ENCODE data around the gene HIP1R.

HIP1R gene

DNA sequence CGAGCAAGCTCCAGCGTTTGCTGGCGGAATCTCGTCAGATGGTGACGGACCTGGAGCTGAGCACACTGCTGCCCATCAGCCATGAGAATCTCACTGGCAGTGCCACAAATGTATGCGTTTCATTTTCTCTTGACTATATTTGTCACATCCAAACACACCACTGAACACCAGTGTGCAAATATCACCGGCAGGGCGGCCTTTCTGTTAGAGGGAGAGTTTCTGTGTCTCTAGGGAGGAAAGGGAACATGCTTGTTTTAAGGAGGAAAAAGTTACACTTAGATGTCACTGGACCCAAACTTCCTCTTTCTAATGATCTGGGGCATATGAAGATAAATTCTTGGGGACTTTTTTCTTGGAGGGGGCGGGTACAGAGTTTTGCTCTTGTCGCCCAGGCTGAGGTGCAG, 21.9 kb upstream of the HIP1R start:
- Mint-ChIP-seq H3K27me3 (no peaks in the 10 kb centered on the region), H3K36me3 (ENCODE audit: insufficient read depth) (no peaks in the 10 kb centered on the region), H3K4me1 (ENCODE audit: low read depth in 2 of 2) (no peaks in the 10 kb centered on the region), H3K27ac (no peak overlapping the region), H3K9me3 (no peaks in the 10 kb centered on the region), H3K4me3 (no peak overlapping the region)
- ATAC-seq (replicated peaks) (peak; percentile 32), DNase-seq (no peak)

DNA sequence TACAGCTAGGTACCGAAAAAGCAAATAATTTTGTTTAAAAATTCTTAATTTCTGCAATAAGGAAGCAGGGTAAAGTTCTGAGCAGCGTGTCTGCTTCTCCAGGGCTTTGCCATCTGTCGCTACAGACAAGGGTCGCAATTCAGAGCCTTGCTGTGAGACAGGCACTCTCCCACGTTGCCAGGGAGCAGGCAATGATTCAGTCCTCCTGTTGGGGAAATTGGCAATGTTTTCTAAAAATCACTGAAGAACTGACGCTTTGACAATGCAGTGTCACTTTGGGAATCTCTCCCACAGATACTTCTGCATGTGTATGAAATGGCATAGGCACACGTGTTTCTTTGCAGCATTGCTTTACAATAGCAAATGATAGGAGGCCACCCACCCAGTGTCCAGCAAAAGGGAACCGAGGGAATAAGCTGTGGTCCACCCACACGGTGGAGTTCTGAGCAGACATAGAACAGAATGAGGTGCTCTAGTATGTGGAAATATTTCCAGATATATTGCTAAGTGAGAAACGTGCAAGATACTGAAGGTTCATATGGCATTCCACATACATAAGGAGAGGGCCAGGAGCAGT, 16.0 kb upstream of the HIP1R start:
- ATAC-seq (replicated peaks) (no peak), DNase-seq (no peak)
- peaks cover 0 to 7% of the 10 kb centered on the region in 2 donors for H3K27me3 Mint-ChIP-seq
- peak overlapping the region in 1 of 2 donors; percentile 57 for H3K27ac Mint-ChIP-seq
- no peaks in the 10 kb centered on the region for H3K4me1 Mint-ChIP-seq (ENCODE audit: low read depth in 2 of 2)
- no peaks in the 10 kb centered on the region for H3K36me3 Mint-ChIP-seq (ENCODE audit: insufficient read depth)
- no peak overlapping the region for H3K4me3 Mint-ChIP-seq
- no peaks in the 10 kb centered on the region for H3K9me3 Mint-ChIP-seq

DNA sequence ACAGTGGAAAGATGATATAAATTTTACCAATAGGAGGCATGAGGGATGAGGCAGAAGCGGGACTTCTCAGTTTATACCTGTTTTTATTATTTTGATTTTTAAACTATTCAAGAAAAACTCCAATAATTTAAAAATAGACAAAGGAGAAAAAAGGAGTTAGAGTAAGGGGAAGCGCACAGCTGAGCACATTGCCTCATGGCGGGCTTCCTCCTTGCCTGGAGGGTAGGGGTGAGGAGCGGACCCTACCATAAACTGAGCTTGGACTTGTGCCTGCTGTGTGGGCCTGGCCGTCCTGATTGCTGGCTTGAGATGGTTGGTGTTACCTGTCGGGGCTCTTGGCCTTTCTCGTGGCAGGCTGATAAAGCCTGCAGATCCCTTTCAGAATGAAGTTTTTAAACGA, 15.1 kb upstream of the HIP1R start:
- Mint-ChIP-seq H3K4me1 (ENCODE audit: low read depth in 2 of 2) (no peaks in the 10 kb centered on the region), H3K36me3 (ENCODE audit: insufficient read depth) (no peaks in the 10 kb centered on the region), H3K4me3 (no peak overlapping the region), H3K9me3 (no peaks in the 10 kb centered on the region), H3K27me3 (peaks cover 0 to 7% of the 10 kb centered on the region in 2 donors), H3K27ac (peak overlapping the region in 1 of 2 donors; percentile 57)
- DNase-seq = no peak
- ATAC-seq (replicated peaks) = no peak

DNA sequence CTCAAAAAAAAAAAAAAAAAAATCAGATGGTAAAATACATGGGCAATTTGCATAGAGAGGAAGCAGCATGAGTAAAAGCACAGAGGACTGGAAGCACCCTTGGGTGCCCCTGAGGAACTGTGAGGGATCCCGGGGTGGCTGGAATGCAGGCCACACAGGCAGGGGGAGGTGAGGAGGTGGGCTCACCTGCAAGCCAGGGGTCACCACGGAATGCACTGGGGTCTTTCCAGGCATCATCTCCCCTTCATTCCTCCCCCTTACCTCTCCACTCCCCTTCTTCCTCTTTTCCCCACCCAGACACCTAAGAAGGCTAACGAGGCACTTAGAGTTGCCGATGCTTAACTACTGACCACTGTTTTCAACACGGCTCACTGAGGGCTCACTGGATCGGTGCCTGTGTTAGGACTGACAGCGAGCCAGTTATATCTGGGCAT, 14.4 kb upstream of the HIP1R start:
- no peaks in the 10 kb centered on the region for H3K36me3 Mint-ChIP-seq (ENCODE audit: insufficient read depth)
- peaks cover 0 to 7% of the 10 kb centered on the region in 2 donors for H3K27me3 Mint-ChIP-seq
- H3K4me1 Mint-ChIP-seq (ENCODE audit: low read depth in 2 of 2) = no peaks in the 10 kb centered on the region
- H3K9me3 Mint-ChIP-seq = no peaks in the 10 kb centered on the region
- DNase-seq = no peak
- H3K4me3 Mint-ChIP-seq = no peak overlapping the region
- ATAC-seq (replicated peaks) = no peak
- no peak overlapping the region for H3K27ac Mint-ChIP-seq

DNA sequence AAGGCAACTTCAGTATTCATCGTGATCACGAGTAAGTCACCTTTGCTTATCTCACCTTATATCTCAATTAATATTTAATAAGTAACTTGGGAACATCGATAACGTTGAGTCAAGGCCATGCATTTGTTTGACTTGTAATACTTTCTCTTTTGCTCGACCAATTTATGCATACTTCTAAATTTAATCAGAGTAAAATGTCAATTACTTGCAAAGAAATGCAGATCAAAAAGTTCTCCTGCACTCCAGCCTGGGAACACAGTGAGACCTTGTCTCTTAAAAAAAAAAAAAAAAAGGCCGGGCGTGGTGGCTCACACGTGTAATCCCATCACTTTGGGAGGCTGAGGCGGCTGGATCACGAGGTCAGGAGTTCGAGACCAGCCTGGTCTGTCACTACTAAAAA, 11.8 kb upstream of the HIP1R start:
- no peaks in the 10 kb centered on the region for H3K36me3 Mint-ChIP-seq (ENCODE audit: insufficient read depth)
- no peaks in the 10 kb centered on the region for H3K4me1 Mint-ChIP-seq (ENCODE audit: low read depth in 2 of 2)
- ATAC-seq (replicated peaks) = no peak
- peaks cover 0 to 7% of the 10 kb centered on the region in 2 donors for H3K27me3 Mint-ChIP-seq
- no peaks in the 10 kb centered on the region for H3K9me3 Mint-ChIP-seq
- DNase-seq = no peak
- H3K4me3 Mint-ChIP-seq = no peak overlapping the region
- no peak overlapping the region for H3K27ac Mint-ChIP-seq

DNA sequence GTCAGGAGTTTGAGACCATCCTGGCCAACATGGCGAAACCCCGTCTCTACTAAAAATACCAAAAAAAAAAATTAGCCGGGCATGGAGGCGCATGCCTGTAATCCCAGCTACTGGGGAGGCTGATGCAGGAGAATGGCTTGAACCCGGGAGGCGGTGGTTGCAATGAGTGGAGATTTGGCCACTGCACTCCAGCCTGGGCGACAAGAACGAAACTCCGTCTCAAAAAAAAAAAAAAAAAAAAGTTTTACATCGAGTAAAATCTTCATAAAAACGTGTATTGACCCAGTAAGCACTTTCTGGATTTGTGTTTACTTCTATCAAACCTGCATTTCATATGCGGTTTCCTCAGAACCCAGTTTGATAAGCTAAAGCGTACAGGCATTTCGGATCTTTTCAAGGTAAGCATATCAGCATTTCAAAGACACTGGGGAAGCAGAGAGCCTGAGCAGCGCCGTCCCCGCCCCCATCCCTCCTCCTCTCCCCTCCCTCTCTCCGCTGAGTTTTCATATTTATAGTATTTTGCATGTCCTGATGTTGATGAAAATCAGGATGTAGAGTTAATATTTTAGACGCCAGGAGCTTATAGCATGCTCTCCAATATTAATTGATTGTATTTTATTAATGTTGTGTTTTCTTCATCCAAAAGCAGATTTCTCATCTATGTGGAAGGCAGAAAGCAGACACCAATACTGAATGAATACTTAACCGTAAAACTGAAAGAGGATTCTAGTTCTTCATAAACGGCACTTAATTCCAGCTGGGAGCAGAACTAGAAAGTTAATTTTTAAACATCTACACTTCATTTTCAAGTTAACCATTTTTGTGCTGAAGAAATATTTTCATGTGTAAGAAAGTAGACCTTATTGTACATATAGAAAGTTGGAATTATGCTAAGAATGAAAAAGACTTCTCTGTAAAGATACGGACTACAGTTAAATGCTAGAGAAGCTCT, 9.2 kb upstream of the HIP1R start:
- H3K36me3 Mint-ChIP-seq (ENCODE audit: insufficient read depth) = peaks cover under 1% of the 10 kb centered on the region
- DNase-seq (no peak), ATAC-seq (replicated peaks) (no peak)
- no peaks in the 10 kb centered on the region for H3K9me3 Mint-ChIP-seq
- no peak overlapping the region for H3K27ac Mint-ChIP-seq
- H3K4me1 Mint-ChIP-seq (ENCODE audit: low read depth in 2 of 2) = no peaks in the 10 kb centered on the region
- peaks cover 5 to 23% of the 10 kb centered on the region in 2 donors for H3K27me3 Mint-ChIP-seq
- peak overlapping the region; percentile 49 to 61 for H3K4me3 Mint-ChIP-seq

DNA sequence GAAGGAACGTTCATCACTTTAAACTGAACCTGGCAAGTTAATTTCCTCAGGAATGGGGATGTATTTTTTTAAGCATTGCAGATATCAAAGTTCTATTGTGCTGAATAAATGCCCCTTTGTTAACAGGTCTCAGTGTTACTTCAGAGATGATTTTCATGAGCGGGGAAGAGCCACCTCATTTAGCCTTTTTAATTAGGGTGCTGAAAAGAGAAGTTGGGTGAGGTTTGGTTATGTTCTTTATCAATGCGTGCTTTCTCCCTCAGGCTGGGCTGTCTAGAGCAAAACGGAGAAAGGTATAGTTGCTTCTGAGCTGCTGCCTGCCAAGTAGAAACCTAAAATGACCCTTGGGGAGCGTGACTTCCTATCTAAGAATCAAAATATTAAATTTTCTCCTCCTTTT, 8.0 kb upstream of the HIP1R start:
- DNase-seq = no peak
- Mint-ChIP-seq H3K27me3 (peaks cover 5 to 25% of the 10 kb centered on the region in 2 donors), H3K9me3 (no peaks in the 10 kb centered on the region), H3K4me3 (no peak overlapping the region), H3K4me1 (ENCODE audit: low read depth in 2 of 2) (no peaks in the 10 kb centered on the region), H3K27ac (no peak overlapping the region), H3K36me3 (ENCODE audit: insufficient read depth) (peaks cover 3% of the 10 kb centered on the region)
- ATAC-seq (replicated peaks) = no peak

DNA sequence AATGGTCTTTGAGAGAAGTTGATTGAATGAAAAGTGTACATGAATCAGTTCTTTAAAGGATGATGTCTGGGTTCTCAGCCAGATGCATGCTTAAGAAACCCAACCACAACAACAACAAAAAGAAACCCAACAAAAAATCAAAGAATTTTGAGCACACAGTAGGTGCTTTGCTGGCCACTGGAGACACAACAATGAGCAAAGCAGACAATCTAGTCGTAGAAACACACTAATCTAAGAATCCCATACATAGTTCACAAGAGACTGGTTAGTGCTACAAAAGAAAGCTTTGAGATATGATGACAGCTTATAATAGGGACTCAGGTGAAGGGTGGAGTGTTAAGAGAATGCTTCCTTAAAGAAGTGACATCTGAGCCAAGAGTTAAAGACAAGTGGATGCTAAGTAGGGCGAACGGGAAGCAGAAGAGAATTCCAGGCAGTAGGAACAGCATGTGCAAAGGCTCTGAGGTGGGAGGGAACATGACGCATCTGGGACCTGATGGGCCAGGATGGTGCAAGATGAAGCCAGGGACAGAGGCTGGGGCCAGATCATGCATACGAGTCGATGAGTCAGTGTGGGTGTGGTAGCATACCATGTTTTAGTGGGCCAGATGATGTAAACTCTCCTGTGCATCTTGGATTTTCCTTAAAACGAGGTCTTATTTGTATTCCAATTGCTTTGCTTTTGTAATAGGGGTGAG, 4.6 kb upstream of the HIP1R start:
- no peaks in the 10 kb centered on the region for H3K9me3 Mint-ChIP-seq
- H3K27me3 Mint-ChIP-seq = peaks cover 5 to 17% of the 10 kb centered on the region in 2 donors
- no peak overlapping the region for H3K4me3 Mint-ChIP-seq
- DNase-seq = no peak
- no peak for ATAC-seq (replicated peaks)
- peaks cover 9% of the 10 kb centered on the region for H3K36me3 Mint-ChIP-seq (ENCODE audit: insufficient read depth)
- H3K4me1 Mint-ChIP-seq (ENCODE audit: low read depth in 2 of 2) = peaks cover 7 to 10% of the 10 kb centered on the region in 2 donors
- no peak overlapping the region for H3K27ac Mint-ChIP-seq

DNA sequence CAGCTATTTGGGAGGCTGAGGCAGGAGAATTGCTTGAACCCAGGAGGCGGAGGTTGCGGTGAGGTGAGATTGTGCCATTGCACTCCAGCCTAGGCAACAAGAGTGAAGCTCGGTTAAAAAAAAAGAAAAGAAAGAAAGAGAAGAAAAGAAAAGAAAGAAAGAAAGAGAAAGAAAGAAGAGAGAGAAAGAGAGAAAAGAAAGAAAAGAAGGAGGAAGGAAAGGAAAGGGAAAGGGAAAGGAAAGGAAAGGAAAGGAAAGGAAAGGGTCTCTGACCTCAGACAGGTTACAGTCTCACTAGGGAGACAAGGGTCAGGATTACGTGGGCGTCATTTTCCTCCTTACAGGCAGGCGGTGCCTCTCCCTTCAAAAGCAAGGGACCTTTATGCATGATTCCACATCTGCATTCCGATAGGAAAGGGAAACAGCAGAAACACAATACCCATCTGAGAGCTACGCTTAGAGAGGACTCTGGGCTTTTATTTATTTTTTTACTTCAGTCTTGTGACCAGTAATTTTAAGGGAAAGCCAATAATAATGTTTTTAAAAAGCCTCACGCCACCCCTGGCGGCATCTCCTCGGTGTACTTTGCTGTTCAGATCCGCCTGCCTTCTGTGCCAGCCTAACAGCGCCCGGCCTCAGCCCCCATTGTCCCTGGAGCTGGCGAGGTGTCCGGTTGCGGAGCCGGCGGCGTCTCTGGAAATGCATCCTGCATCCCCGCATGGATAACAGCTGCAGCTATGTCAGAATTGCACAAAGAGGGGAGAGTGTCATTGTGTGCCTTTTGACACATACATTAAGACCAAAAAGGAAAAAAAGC, 945 bp upstream of the HIP1R start:
- Mint-ChIP-seq H3K27ac (peak overlapping the region; percentile 87 to 89), H3K36me3 (ENCODE audit: insufficient read depth) (peaks cover 15% of the 10 kb centered on the region), H3K9me3 (no peaks in the 10 kb centered on the region), H3K4me1 (ENCODE audit: low read depth in 2 of 2) (peaks cover 29 to 36% of the 10 kb centered on the region in 2 donors), H3K27me3 (peaks cover 5 to 17% of the 10 kb centered on the region in 2 donors), H3K4me3 (peak overlapping the region; percentile 92)
- DNase-seq = no peak
- peak; percentile 23 for ATAC-seq (replicated peaks)

DNA sequence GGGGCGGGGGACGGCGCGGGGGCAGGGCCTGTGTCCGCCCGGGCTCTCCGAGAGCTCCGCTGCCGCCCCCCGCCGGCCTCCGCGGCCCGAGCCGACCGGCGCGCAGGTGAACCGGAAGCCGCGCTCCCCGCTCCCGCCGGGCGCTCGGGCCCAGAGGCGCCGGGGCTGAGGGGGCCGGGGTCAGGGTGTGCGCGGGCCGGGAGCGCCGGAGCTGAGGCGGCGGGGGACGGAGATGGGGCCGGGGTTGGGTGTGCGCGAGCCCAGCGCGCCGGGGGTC, 431 bp downstream of the HIP1R start:
- ATAC-seq (replicated peaks) (peak; percentile 36), DNase-seq (no peak)
- Mint-ChIP-seq H3K4me1 (ENCODE audit: low read depth in 2 of 2) (peaks cover 33 to 36% of the 10 kb centered on the region in 2 donors), H3K27ac (peak overlapping the region; percentile 94 to 95), H3K9me3 (no peaks in the 10 kb centered on the region), H3K27me3 (peaks cover 3 to 5% of the 10 kb centered on the region in 2 donors), H3K4me3 (peak overlapping the region; percentile 94 to 95), H3K36me3 (ENCODE audit: insufficient read depth) (peaks cover 15% of the 10 kb centered on the region)

DNA sequence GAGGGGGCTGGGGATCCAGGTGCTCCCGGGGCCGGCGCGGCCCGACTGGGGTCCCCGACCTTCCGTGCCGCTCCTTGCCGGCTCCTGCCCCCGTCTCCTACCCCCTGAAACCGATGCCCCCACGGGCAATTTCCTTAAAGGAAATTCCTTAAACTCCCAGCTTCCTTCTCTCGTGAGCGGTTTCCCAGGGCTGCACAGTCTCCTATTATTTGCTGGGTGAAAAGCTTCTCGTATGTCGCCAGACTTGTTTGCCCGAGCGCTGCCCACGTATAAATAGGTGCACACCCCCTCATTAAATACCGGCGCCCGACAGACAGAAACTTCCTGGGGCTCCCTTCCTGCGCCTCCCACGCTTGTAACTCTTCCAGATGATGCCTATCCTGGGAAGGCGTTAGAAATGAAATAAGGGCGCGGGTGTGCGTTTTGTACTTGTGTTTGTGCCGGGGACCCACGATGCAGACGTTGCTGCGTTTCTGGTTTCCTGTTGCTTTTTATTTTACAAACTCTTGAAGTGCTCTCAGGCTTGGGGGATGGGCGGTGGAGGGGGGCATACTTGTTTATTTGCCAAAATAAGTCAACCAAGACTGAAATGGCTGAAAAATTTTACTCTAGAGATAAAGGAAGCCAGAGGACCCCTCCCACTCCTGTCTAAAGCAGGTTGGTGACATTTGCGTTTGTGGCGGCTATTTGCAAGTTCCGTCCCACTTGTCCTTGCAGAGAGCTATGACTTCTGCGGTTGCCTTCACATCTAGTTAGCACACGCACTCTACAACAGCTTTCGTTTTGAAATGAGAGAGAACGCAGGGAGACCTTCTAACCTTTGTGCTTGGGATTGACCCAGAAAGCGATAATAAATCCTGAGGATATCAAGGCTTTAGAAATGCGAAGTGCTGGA, 1.0 kb downstream of the HIP1R start:
- Mint-ChIP-seq H3K4me1 (ENCODE audit: low read depth in 2 of 2) (peaks cover 36 to 39% of the 10 kb centered on the region in 2 donors), H3K27me3 (no peaks in the 10 kb centered on the region), H3K4me3 (peak overlapping the region; percentile 94 to 95), H3K27ac (peak overlapping the region; percentile 94 to 95), H3K36me3 (ENCODE audit: insufficient read depth) (peaks cover 12% of the 10 kb centered on the region), H3K9me3 (no peaks in the 10 kb centered on the region)
- ATAC-seq (replicated peaks) = peak; percentile 70
- peak; percentile 32 to 62 (median 35) for DNase-seq
